GM12864 (cell line): ENCODE measurements around the gene G6PC3.

ENCODE experiments used
- DNase-seq: peaks from one replicate; pipeline ENCODE4 v3.0.0-alpha.2; 2011; ENCODE audit warnings: low read depth
- H3K4me3 ChIP-seq: 2 replicates; pipeline ENCODE4 v1.5.1; 2011; ENCODE audit warnings: mild to moderate bottlenecking, low read depth, low read length, control low read depth
- CTCF ChIP-seq: IDR thresholded peaks from 2 replicates; pipeline ENCODE4 v1.5.1; 2011; ENCODE audit warnings: low read depth, mild to moderate bottlenecking, moderate library complexity, low read length, control low read depth, inconsistent platforms; ENCODE audit errors: missing control alignments

Gene G6PC3

GRCh38 chr17:44071198-44071520 is 624 bp downstream of the G6PC3 start:
- peak overlapping the region; percentile 91 for H3K4me3 ChIP-seq
- DNase-seq, result no peak

GRCh38 chr17:44071772-44072171 is 1.2 kb downstream of the G6PC3 start:
- peak overlapping the region; percentile 91 for H3K4me3 ChIP-seq
- DNase-seq, result no peak
- TF ChIP-seq CTCF, result no peak

More at GRCh38 chr17:44071198-44071520, 624 bp downstream of the G6PC3 start:
- no peak for TF ChIP-seq CTCF

- no peak for DNase-seq
- TF ChIP-seq CTCF, result no peak
- H3K4me3 ChIP-seq, result no peak overlapping the region
Observed at GRCh38 chr17:44074231-44074910, 3.8 kb downstream of the G6PC3 start.

- H3K4me3 ChIP-seq, result no peak overlapping the region
- no peak for TF ChIP-seq CTCF
- DNase-seq, result no peak
Observed at GRCh38 chr17:44074911-44075285, 4.4 kb downstream of the G6PC3 start.

GRCh38 chr17:44075598-44076293 is 5.2 kb downstream of the G6PC3 start:
- TF ChIP-seq CTCF, result no peak
- no peak for DNase-seq

GRCh38 chr17:44076716-44077594 is 6.4 kb downstream of the G6PC3 start:
- TF ChIP-seq CTCF, result no peak

More at GRCh38 chr17:44075598-44076293, 5.2 kb downstream of the G6PC3 start:
- H3K4me3 ChIP-seq, result no peak overlapping the region

More at GRCh38 chr17:44076716-44077594, 6.4 kb downstream of the G6PC3 start:
- DNase-seq, result no peak
- H3K4me3 ChIP-seq, result no peak overlapping the region
